GM19438 (cell line): ENCODE data around the gene CR1.
"Not testable (repeated sequence)": the region's sequence is repeated elsewhere in the genome, so short reads cannot be mapped to it uniquely, and the experiment has no call there.

Experiments
- ATAC-seq: cut with Tn5 transposase; IDR thresholded peaks from one replicate; pipeline ENCODE4 v1.9.1; 2021; ENCODE audit warnings: low read depth; ENCODE audit not compliant: unreplicated experiment

CR1 gene

GRCh38 chr1:207495801-207496792 is at the start of gene CR1:
Gene CR1 (plus strand): TSS chr1:207496157. CDS start chr1:207496268, 111 bp downstream.
- peak; percentile 57 for ATAC-seq

DNA sequence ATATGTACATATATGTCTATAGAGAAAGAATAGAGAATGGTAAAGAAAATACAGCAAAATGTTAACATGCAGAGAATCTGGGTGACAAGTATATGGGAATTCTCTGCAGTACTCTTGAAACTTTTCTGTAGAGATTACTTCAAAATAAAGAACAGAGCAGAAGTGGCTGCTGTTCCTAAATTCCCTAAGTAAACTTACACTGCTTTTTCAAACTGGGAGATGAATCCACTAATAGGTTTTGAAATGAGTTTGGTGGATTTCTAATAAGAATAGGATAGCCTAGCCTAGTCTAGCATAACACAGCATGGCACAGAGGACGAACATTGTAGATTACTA is 42.3 kb upstream of the CR1 start:
- peak; percentile 10 for ATAC-seq

DNA sequence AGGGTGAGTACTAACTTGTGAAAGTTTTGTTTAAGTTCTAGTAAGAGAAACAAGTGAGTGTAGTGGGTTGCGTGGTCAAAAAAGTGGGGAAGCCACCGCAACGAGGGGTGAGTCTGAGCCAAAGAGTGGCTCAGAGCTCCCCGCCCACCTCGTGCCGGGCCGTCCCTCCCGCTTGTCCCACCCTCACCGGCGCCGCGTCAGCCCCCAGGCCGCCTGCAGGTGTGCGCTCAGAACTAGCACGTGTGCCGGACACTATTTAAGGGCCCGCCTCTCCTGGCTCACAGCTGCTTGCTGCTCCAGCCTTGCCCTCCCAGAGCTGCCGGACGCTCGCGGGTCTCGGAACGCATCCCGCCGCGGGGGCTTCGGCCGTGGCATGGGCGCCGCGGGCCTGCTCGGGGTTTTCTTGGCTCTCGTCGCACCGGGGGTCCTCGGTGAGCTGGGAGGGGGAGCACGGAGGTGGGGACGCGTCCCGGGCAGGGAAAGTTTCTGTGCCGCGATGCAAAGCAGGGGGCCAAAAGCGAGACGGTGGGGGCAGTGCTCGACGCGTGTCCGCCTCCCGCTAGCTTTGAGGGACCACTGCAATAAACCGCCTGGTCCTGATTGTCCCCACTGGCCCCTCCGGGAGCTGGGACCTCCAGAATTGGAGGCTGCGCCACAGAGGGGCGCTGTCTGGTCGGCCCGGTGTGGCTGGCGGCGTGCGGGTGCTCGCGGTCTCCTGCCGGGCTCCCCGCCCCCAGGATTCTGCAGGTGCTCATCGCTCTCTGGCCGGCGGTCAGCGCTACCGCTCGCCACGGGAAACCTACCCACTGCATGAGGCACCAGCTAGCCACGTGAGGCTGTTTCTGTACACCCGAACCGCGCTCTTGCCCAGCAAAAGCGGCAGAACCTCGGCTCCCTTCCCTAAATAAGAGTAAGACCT is 41.7 kb upstream of the CR1 start, which contains the start of gene CR2:
CR2 (plus strand) TSS at position 283 of the 919 bp plus-strand sequence; CDS start at position 374, 91 bp downstream.
- peak; percentile 81 for ATAC-seq

- no peak for ATAC-seq
Measured at GRCh38 chr1:207455183-207455754, 40.7 kb upstream of the CR1 start.

DNA sequence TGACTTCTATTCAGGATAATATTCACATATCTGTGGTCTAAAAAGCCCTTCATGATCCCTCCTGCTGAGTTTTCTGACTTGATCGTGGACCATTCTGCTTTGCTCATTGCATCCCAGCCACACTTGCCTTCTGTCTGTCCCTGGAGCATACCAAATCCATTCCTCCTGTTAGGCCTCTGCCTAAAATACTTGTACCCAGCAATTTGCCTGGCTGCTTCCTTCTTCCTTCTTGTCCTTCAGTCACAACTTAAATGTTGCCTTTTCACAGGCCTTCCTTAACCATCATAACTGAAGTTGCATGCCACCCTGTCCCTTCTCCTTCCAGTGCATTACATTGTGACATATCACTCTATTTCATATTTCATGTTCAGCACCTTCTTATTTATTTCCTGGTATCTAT is 37.5 kb upstream of the CR1 start:
- ATAC-seq = no peak

- no peak for ATAC-seq
Measured at GRCh38 chr1:207459008-207459407, 36.9 kb upstream of the CR1 start.

DNA sequence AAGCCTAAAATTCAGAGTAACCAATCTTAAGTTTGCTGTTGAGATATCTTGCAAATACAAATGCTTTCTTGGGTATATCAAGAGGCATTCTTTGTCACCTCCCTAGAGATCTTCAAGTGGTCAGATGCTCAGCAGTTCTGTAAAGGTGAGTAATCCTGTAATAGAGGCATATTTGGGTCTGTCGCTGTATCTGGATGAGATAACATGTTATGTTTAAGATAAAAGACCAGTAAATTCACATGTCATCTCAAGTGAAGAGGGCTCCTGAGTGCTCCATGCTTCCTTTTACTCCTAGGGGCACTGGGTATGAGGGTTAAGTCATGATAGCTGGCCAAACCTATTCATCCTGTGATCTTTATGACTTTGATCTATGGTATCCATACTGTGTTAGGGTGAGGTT is 34.3 kb upstream of the CR1 start:
- ATAC-seq = no peak

DNA sequence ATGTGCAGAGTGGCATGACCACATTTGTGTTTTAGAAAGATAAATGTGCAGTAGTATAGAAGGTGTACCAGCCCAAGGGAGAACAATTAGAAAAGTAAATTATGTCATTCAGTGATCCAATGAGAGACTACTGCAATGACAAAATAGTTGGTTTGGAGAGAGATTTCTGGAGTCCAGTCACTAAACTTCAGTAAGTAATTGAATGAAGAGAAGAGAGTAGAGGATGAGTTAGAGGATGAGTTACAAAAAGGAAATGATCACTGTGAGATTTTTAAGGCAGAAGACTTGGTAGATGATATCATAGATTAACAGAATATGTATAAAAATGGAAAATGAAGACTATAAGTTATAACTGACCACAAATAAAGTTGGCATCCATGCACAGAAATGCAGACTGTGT is 33.4 kb upstream of the CR1 start:
- no peak for ATAC-seq

GRCh38 chr1:207463021-207463420 is 32.9 kb upstream of the CR1 start:
- ATAC-seq = no peak

DNA sequence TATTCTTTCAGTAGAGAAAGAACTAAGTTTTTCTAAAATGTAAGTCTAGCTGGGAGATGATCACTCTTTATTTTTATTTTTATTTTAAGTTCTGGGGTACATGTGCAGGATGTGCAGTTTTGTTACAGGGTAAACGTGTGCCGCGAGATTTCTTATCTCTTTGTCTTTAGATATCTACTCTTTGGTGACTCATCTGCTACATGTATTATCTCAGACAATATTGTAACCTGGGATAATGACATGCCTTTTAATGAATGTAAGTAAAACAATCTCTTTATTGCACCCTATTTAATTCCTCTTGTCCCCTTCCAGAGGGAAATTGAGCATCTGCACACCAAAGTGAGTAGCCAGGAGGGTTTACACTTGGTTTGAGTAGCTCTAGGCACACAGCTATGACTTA is 32.4 kb upstream of the CR1 start:
- ATAC-seq = no peak

DNA sequence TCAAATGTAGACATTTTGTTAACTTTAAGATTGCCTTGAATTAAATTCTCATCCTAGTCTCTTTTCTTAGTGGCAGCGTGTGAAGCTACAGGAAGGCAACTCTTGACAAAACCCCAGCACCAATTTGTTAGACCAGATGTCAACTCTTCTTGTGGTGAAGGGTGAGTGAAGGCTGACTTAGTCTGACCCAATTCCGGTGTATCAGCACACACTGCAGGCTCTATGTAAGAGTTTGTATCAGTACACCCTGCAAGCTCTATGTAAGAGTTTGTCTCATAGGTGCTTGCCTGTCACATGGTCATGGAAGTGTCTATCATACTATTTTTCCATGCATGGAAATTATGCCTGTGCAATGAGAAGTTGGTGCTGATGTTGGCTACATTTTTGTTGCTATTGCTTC is 25.0 kb upstream of the CR1 start:
- no peak for ATAC-seq

DNA sequence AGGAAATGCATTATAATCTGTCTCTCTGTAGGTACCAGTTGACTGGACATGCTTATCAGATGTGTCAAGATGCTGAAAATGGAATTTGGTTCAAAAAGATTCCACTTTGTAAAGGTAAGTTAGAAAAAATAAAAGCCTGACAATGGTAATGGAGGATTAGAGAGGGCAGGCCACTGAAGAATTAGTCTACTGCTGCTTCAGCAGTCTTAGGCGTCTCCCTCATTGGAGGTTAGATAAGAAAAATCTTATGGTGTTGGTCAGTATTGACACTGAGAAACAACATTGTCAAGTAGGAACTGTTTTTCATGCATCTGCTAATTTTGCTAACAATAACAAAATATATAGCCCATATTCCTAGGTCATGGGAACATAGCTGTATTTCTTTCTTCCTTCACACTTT is 21.7 kb upstream of the CR1 start:
- no peak for ATAC-seq

DNA sequence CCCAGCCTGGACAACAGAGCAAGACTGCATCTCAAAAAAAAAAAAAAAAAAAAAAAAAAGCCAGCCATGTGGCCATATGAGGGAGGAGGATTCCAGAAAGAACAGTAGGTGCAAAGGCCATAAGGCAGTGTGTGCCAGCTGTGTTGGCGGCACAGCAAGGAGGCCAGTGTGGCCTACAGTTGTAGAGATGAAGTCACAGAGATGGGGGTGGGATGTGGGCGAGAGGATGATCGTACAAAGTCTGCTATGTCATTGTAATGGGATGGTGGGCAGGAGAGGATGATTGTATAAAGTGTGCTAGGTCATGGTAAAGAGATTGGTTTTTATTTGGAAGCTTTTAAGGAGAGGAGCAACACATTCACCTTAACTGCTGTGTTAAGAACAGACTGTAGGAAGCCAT is 9.8 kb upstream of the CR1 start:
- ATAC-seq = no peak

DNA sequence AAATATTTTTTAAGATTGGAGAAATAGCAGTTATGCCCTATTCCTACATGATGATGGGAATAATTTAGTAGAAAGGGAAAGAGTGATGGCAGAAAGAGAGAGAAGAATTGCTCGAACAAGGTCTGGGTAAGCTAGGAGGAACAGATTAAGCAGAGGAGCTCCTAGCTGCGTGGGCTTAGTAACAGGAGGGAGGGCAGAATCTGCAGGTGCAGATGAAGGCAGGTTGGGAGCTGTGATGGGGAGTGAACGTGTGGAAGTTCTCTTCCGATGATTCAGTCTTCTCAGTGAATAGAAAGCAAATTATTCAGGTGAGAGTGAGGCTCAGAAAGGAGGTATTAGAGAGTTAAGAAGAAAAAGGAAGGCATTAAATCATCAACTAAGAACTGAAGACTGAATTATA is 8.3 kb upstream of the CR1 start:
- ATAC-seq = no peak

GRCh38 chr1:207493212-207493611 is 2.7 kb upstream of the CR1 start:
- no peak for ATAC-seq

DNA sequence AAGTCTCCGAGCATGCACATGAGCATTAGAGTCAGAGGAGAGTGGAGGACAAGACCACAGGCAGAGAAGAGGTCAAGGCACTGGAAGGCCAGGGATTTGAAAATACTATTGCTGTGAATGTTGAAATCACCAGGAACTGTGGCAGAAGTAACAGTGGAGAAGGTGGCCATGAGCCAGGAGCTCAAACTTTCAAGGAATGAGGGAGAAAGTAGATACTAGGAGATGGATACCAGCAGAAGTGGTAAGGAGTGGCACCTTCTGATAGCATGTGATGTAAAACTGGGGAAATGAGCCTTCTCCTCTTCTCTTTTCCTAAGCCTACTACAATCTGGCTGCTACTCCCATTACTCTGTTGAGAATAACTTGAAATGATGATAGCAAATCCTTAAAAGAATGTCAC is 1.8 kb upstream of the CR1 start:
- ATAC-seq = no peak

GRCh38 chr1:207495281-207495680 is 676 bp upstream of the CR1 start:
- ATAC-seq = not testable (repeated sequence)

- no peak for ATAC-seq
Measured at GRCh38 chr1:207497941-207498340, 2.0 kb downstream of the CR1 start.

GRCh38 chr1:207499573-207499972 is 3.6 kb downstream of the CR1 start:
- no peak for ATAC-seq

- ATAC-seq = no peak
Measured at GRCh38 chr1:207500306-207500705, 4.3 kb downstream of the CR1 start.

- no peak for ATAC-seq
Measured at GRCh38 chr1:207501071-207501470, 5.1 kb downstream of the CR1 start.
